HEK293T (cell line): Measurements from ENCODE around the gene KCNJ18.

ENCODE experiments used
- ARNT ChIP-seq: fragments of 450-650 bp; IDR thresholded peaks from 2 replicates; pipeline ENCODE4 v1.6.1; 2017; ENCODE audit warnings: mild to moderate bottlenecking
- BHLHE40 ChIP-seq: fragments of 450-650 bp; IDR thresholded peaks from 2 replicates; pipeline ENCODE4 v1.6.1; 2016; ENCODE audit warnings: mild to moderate bottlenecking, moderate library complexity, borderline replicate concordance
- ELF4 ChIP-seq: fragments of 450-650 bp; IDR thresholded peaks from 2 replicates; pipeline ENCODE4 v1.6.1; 2017; ENCODE audit warnings: antibody characterized with exemption
- FOXK2 ChIP-seq: fragments of 450-650 bp; IDR thresholded peaks from 2 replicates; pipeline ENCODE4 v1.6.1; 2016; ENCODE audit warnings: mild to moderate bottlenecking
- FOXM1 ChIP-seq: fragments of 450-650 bp; IDR thresholded peaks from 2 replicates; pipeline ENCODE4 v1.6.1; 2017; ENCODE audit warnings: mild to moderate bottlenecking, borderline replicate concordance

DNA sequence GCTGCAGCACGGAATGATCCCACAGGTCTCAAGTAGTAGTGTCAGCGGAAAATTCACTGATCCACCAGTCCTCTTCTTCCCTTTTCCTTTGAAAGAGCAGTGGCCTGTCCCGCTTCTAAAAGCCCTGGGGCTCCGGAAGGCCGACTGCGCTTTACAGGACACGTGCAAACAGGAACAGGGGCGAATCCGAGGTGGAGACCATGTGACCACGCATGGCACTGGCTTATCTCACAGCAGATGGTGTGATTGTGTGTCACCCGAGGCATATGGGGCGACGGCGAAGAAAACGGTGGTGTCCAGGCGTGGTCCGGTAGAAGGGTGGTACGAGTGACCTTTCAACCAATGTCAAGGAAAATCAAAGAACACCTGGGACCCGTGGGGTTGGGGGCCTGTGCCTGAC is 12.0 kb upstream of the KCNJ18 start:
- no peak for TF ChIP-seq FOXM1
- TF ChIP-seq BHLHE40: no peak
- no peak for TF ChIP-seq ARNT
- no peak for TF ChIP-seq FOXK2
- no peak for TF ChIP-seq ELF4
